CD14-positive monocyte (primary cell): ENCODE results near the gene EPHB2. TPM values are rescaled to one million over a fixed set of nuclear protein-coding genes. Genes with fewer than 3 reads are reported as not detected.
A peak's percentile ranks its signal among the peaks of the same experiment; 100 is the strongest.

Experiments used
- DNase-seq, 3 donors: peaks; one replicate each; pipeline ENCODE4 v3.0.0-alpha.2; 2011 to 2022
- H2AFZ ChIP-seq: 2 replicates; pipeline ENCODE4 v1.6.0; 2012; ENCODE audit warnings: mild to moderate bottlenecking, low read depth, low read length, inconsistent platforms; ENCODE audit not compliant: insufficient read depth, poor library complexity, severe bottlenecking
- H3K27ac ChIP-seq, 2 donors: 1 replicate in 1 of 2; 2 replicates in 1 of 2; pipeline ENCODE4 v1.5.1; 2012 to 2013; ENCODE audit warnings: low read length in 2 of 2, control low read depth in 1 of 2, inconsistent platforms in 1 of 2, low read depth in 1 of 2, mild to moderate bottlenecking in 1 of 2
- H3K27me3 ChIP-seq, 2 donors: one replicate each; pipeline versions ENCODE4 v1.6.0 to v1.6.1; 2011 to 2013; ENCODE audit warnings: low read length in 2 of 2; ENCODE audit not compliant: control insufficient read depth in 2 of 2, insufficient read depth in 2 of 2
- H3K36me3 ChIP-seq, 2 donors: replicated peaks in 1 of 2; 1 replicate in 1 of 2; 2 replicates in 1 of 2; pipeline versions ENCODE4 v1.5.1 to v1.6.1; 2012 to 2013; ENCODE audit warnings: low read length in 2 of 2, control low read depth in 1 of 2, inconsistent platforms in 1 of 2, mild to moderate bottlenecking in 1 of 2; ENCODE audit not compliant: insufficient read depth in 2 of 2, control insufficient read depth in 1 of 2
- H3K4me1 ChIP-seq, 2 donors: 1 replicate in 1 of 2; 2 replicates in 1 of 2; pipeline versions ENCODE4 v1.5.1 to v1.6.1; 2012 to 2013; ENCODE audit warnings: low read length in 2 of 2, control low read depth in 1 of 2, inconsistent platforms in 1 of 2, mild to moderate bottlenecking in 1 of 2, moderate library complexity in 1 of 2; ENCODE audit not compliant: insufficient read depth in 2 of 2, control insufficient read depth in 1 of 2
- H3K4me2 ChIP-seq: replicated peaks from 2 replicates; pipeline ENCODE3; 2012; ENCODE audit warnings: low read length, moderate library complexity, mild to moderate bottlenecking; ENCODE audit not compliant: poor library complexity, severe bottlenecking; ENCODE audit errors: extremely low read depth
- H3K4me3 ChIP-seq, 3 experiments: fragments of 200-600 bp in 1 of 3; sonication (generic) in 1 of 3; replicated peaks in 1 of 3; 1 replicate in 2 of 3; 2 replicates in 1 of 3; pipeline ENCODE4 v1.5.1; 2011 to 2013; ENCODE audit warnings: low read length in 3 of 3, mild to moderate bottlenecking in 3 of 3, control low read depth in 2 of 3, low read depth in 2 of 3, inconsistent platforms in 1 of 3, moderate library complexity in 1 of 3
- H3K79me2 ChIP-seq: 2 replicates; pipeline ENCODE4 v1.6.0; 2012; ENCODE audit warnings: mild to moderate bottlenecking, control low read depth, inconsistent platforms, low read length, moderate library complexity; ENCODE audit not compliant: insufficient read depth
- H3K9ac ChIP-seq: 2 replicates; pipeline ENCODE4 v1.6.0; 2017; ENCODE audit warnings: low read length, mild to moderate bottlenecking; ENCODE audit not compliant: insufficient read depth, poor library complexity, severe bottlenecking
- H3K9me3 ChIP-seq, 2 donors: replicated peaks in 1 of 2; 1 replicate in 1 of 2; 2 replicates in 1 of 2; pipeline versions ENCODE4 v1.5.1 to v1.6.1; 2012 to 2013; ENCODE audit warnings: low read length in 2 of 2, control low read depth in 1 of 2; ENCODE audit not compliant: control insufficient read depth in 1 of 2, insufficient read depth in 1 of 2
- H4K20me1 ChIP-seq: 2 replicates; pipeline ENCODE4 v1.6.0; 2012; ENCODE audit warnings: mild to moderate bottlenecking, low read length, control low read depth, moderate library complexity; ENCODE audit not compliant: insufficient read depth
- H3K27ac Mint-ChIP-seq, 7 donors: one replicate each; pipeline ENCODE4 v1.8.0; 2020; ENCODE audit warnings: mild to moderate bottlenecking in 7 of 7, mixed read lengths in 7 of 7, moderate library complexity in 6 of 7, inconsistent platforms in 2 of 7
- H3K27me3 Mint-ChIP-seq, 3 donors: one replicate each; pipeline ENCODE4 v1.8.0; 2021 to 2022; ENCODE audit warnings: low read depth in 3 of 3, mild to moderate bottlenecking in 3 of 3, mixed read lengths in 3 of 3, moderate library complexity in 3 of 3, inconsistent platforms in 1 of 3
- H3K36me3 Mint-ChIP-seq, 2 donors: one replicate each; pipeline ENCODE4 v1.8.0; 2020; ENCODE audit warnings: mixed read lengths in 2 of 2, inconsistent platforms in 1 of 2, mild to moderate bottlenecking in 1 of 2
- H3K4me1 Mint-ChIP-seq: one replicate; pipeline ENCODE4 v1.8.0; 2020; ENCODE audit warnings: mild to moderate bottlenecking, mixed read lengths
- H3K4me3 Mint-ChIP-seq, 2 donors: one replicate each; pipeline ENCODE4 v1.8.0; 2020; ENCODE audit warnings: mild to moderate bottlenecking in 2 of 2, mixed read lengths in 2 of 2, moderate library complexity in 1 of 2
- H3K9me3 Mint-ChIP-seq, 7 donors: one replicate each; pipeline ENCODE4 v1.8.0; 2020 to 2022; ENCODE audit warnings: mixed read lengths in 7 of 7, mild to moderate bottlenecking in 6 of 7, moderate library complexity in 6 of 7, inconsistent platforms in 2 of 7
- CTCF ChIP-seq: fragments of 200-600 bp; IDR thresholded peaks from one replicate; pipeline ENCODE4 v1.8.0; 2022; ENCODE audit warnings: antibody characterized with exemption, mild to moderate bottlenecking
- WGBS: methylation state at CpG from one replicate; pipeline ENCODE4 v1.1.5; 2013; ENCODE audit warnings: missing lambda C conversion rate; ENCODE audit not compliant: insufficient coverage; 5-methylcytosine and 5-hydroxymethylcytosine counted together
- intact Hi-C, 2 donors: fragments of 100-400 bp; cut with micrococcal nuclease; formaldehyde crosslinking; loops; one replicate each; pipeline versions ENCODE4 v1.15.0 to v1.15.1; 2023
- polyA plus RNA-seq, 3 donors: library from polyadenylated mRNA; depleted of rRNA in 1 of 3; unstranded in 2 of 3; stranded (reverse) in 1 of 3; fragments of 300-500 nt in 2 of 3; fragments of >200 nt in 1 of 3; fragmentation: Illumina TruSeq in 2 of 3; gene quantifications; 1 replicate in 2 of 3; 2 replicates in 1 of 3; pipeline ENCODE4 v1.2.3, GENCODE V29; 2012 to 2021

The EPHB2 gene
- polyA plus RNA-seq, 3 donors, result 2.9 to 5.6 (median 3.4) TPM

GRCh38 chr1:22778862-22779520 is 68.4 kb downstream of the EPHB2 start:
- no peak for DNase-seq
- H3K27me3 Mint-ChIP-seq, result peaks cover 9 to 20% (median 14%) of the 10 kb centered on the region in 3 donors
- no peak overlapping the region for H3K27ac Mint-ChIP-seq
- H3K4me3 Mint-ChIP-seq, result no peak overlapping the region
- no peaks in the 10 kb centered on the region for H3K4me1 Mint-ChIP-seq
- Histone ChIP-seq H3K9ac (no peak overlapping the region), H4K20me1 (no peaks in the 10 kb centered on the region), H3K36me3 (no peaks in the 10 kb centered on the region), H3K27me3 (peaks cover 0 to 2% of the 10 kb centered on the region in 2 donors), H3K9me3 (no peaks in the 10 kb centered on the region), H3K4me1 (no peaks in the 10 kb centered on the region), H3K79me2 (no peaks in the 10 kb centered on the region), H3K4me2 (no peak overlapping the region), H3K27ac (no peak overlapping the region), H2AFZ (no peak overlapping the region), H3K4me3 (no peak overlapping the region)
- TF ChIP-seq CTCF, result no peak
- H3K9me3 Mint-ChIP-seq, result peaks cover 0 to 6% (median 0%) of the 10 kb centered on the region in 7 donors
- 85% methylated on average over 9 of the region's 9 CpGs for WGBS
- intact Hi-C loops, result no loop called here
- H3K36me3 Mint-ChIP-seq, result no peaks in the 10 kb centered on the region

- DNase-seq, result peak in 2 of 3 donors; percentile 15 to 21
- Histone ChIP-seq H3K4me2 (no peak overlapping the region), H3K79me2 (no peaks in the 10 kb centered on the region), H2AFZ (no peak overlapping the region), H3K27me3 (peaks cover 0 to 2% of the 10 kb centered on the region in 2 donors), H3K4me1 (no peaks in the 10 kb centered on the region), H3K9ac (no peak overlapping the region), H3K36me3 (no peaks in the 10 kb centered on the region), H3K4me3 (no peak overlapping the region), H3K27ac (no peak overlapping the region), H3K9me3 (no peaks in the 10 kb centered on the region), H4K20me1 (no peaks in the 10 kb centered on the region)
- Mint-ChIP-seq H3K4me1 (no peaks in the 10 kb centered on the region), H3K36me3 (peaks cover 0 to 4% of the 10 kb centered on the region in 2 donors), H3K9me3 (peaks cover 0 to 6% (median 0%) of the 10 kb centered on the region in 7 donors), H3K4me3 (no peak overlapping the region), H3K27ac (peak overlapping the region in 1 of 7 donors; percentile 64), H3K27me3 (peaks cover 10 to 16% (median 11%) of the 10 kb centered on the region in 3 donors)
- intact Hi-C loops, result no loop called here
- TF ChIP-seq CTCF, result no peak
- WGBS, result 85% methylated on average over 8 of the region's 14 CpGs
Observed at GRCh38 chr1:22780696-22781095, 70.1 kb downstream of the EPHB2 start.
